RWPE2 (cell line): ENCODE measurements around the gene TLE4.

Experiments used
- ATAC-seq: fragments of 200-7000 bp; cut with Tn5 transposase; 3 replicates; pipeline ENCODE4 v1.9.1; 2021; ENCODE audit warnings: low read depth
- DNase-seq: peaks from one replicate; pipeline ENCODE4 v3.0.0-alpha.2; 2020; ENCODE audit warnings: low spot score
- H3K27ac ChIP-seq: fragments of 450-650 bp; 2 replicates; pipeline ENCODE4 v1.5.1; 2017; ENCODE audit warnings: mild to moderate bottlenecking; ENCODE audit not compliant: poor library complexity, severe bottlenecking
- H3K27me3 ChIP-seq: fragments of 250-450 bp; sonication (Bioruptor Pico); 2 replicates; pipeline ENCODE4 v1.5.1; 2021; ENCODE audit warnings: mild to moderate bottlenecking, moderate library complexity; ENCODE audit not compliant: insufficient read depth, poor library complexity, severe bottlenecking
- H3K36me3 ChIP-seq: fragments of 250-450 bp; sonication (Bioruptor Pico); 2 replicates; pipeline ENCODE4 v1.5.1; 2020; ENCODE audit warnings: low read depth, mild to moderate bottlenecking, moderate library complexity
- H3K4me1 ChIP-seq: fragments of 250-450 bp; sonication (Bioruptor Pico); 2 replicates; pipeline ENCODE4 v1.5.1; 2021; ENCODE audit warnings: mild to moderate bottlenecking, moderate library complexity; ENCODE audit not compliant: insufficient read depth, poor library complexity, severe bottlenecking
- H3K4me3 ChIP-seq: fragments of 250-450 bp; sonication (Bioruptor Pico); 2 replicates; pipeline ENCODE4 v1.5.1; 2021; ENCODE audit warnings: mild to moderate bottlenecking, moderate library complexity; ENCODE audit not compliant: severe bottlenecking
- H3K9me3 ChIP-seq: fragments of 250-450 bp; sonication (Bioruptor Pico); 2 replicates; pipeline ENCODE4 v1.5.1; 2021; ENCODE audit warnings: mild to moderate bottlenecking, moderate library complexity; ENCODE audit not compliant: severe bottlenecking
- TF ChIP-seq, protein P1 (sequence below): fragments of 450-650 bp; IDR thresholded peaks from one replicate; pipeline ENCODE4 v1.5.1; 2017; ENCODE audit warnings: mild to moderate bottlenecking, moderate library complexity; ENCODE audit not compliant: poor library complexity, severe bottlenecking

TLE4 gene

GRCh38 chr9:79731171-79731890 is 159.6 kb downstream of the TLE4 start:
- Histone ChIP-seq H3K27ac (no peak overlapping the region), H3K4me3 (no peak overlapping the region), H3K4me1 (no peaks in the 10 kb centered on the region), H3K36me3 (no peaks in the 10 kb centered on the region), H3K27me3 (no peaks in the 10 kb centered on the region), H3K9me3 (no peaks in the 10 kb centered on the region)
- ATAC-seq (peak; percentile 52; the same call in 2 of the 3 replicates), DNase-seq (no peak)
- TF ChIP-seq, protein P1, sequence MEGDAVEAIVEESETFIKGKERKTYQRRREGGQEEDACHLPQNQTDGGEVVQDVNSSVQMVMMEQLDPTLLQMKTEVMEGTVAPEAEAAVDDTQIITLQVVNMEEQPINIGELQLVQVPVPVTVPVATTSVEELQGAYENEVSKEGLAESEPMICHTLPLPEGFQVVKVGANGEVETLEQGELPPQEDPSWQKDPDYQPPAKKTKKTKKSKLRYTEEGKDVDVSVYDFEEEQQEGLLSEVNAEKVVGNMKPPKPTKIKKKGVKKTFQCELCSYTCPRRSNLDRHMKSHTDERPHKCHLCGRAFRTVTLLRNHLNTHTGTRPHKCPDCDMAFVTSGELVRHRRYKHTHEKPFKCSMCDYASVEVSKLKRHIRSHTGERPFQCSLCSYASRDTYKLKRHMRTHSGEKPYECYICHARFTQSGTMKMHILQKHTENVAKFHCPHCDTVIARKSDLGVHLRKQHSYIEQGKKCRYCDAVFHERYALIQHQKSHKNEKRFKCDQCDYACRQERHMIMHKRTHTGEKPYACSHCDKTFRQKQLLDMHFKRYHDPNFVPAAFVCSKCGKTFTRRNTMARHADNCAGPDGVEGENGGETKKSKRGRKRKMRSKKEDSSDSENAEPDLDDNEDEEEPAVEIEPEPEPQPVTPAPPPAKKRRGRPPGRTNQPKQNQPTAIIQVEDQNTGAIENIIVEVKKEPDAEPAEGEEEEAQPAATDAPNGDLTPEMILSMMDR = no peak

DNA sequence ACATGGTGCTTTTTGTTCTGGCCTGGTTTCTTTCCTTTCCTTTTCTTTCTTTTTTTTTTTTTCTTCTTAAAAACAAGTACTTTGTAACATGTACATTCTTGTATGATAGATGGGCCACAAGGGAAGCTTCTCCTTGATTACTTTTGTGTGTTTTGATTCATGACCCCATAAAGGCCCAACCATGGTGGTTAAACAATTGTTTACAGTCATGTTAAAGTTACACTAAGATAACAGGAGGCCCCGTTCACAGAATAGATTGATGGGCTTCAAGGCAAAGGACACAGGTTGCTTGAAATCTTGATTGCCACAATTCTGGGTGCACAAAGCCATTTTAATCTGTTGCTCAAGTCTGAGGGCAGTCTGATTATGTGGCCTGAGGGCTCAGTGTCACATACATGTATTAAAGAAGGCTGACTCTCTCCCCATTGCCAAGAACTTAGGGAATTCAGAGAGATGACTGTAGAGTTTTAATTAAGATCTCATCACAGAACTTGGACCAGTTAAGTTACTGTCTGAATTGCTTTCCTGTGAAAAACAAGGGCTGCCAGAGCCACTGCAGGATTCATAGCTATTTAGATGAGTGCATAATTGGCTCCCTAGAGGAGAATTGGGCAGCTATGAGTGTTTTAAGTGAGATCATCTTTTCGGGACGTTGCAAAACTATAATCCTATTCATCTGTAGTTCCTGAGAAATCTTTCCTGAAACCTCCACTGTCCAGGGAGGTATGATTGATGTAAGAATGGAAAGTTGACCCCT is 163.4 kb downstream of the TLE4 start:
- DNase-seq = no peak
- ATAC-seq = no peak
- Histone ChIP-seq H3K4me1 (no peaks in the 10 kb centered on the region), H3K36me3 (no peaks in the 10 kb centered on the region), H3K27ac (no peak overlapping the region), H3K27me3 (no peaks in the 10 kb centered on the region), H3K4me3 (no peak overlapping the region), H3K9me3 (no peaks in the 10 kb centered on the region)
- TF ChIP-seq, protein P1 = no peak

GRCh38 chr9:79736051-79736450 is 164.3 kb downstream of the TLE4 start:
- no peak for ATAC-seq
- Histone ChIP-seq H3K4me3 (no peak overlapping the region), H3K27me3 (no peaks in the 10 kb centered on the region), H3K27ac (no peak overlapping the region), H3K4me1 (no peaks in the 10 kb centered on the region), H3K36me3 (no peaks in the 10 kb centered on the region), H3K9me3 (no peaks in the 10 kb centered on the region)
- TF ChIP-seq, protein P1 = no peak
- DNase-seq = no peak

GRCh38 chr9:79741381-79741780 is 169.6 kb downstream of the TLE4 start:
- H3K27ac ChIP-seq = no peak overlapping the region
- H3K27me3 ChIP-seq = no peaks in the 10 kb centered on the region
- no peak overlapping the region for H3K4me3 ChIP-seq
- H3K4me1 ChIP-seq = no peaks in the 10 kb centered on the region
- DNase-seq = no peak
- ATAC-seq = no peak
- no peaks in the 10 kb centered on the region for H3K36me3 ChIP-seq
- no peaks in the 10 kb centered on the region for H3K9me3 ChIP-seq
- TF ChIP-seq, protein P1 = no peak
